HG03196 (cell line): ENCODE results near the gene PPIF.

Experiments used
- ATAC-seq: cut with Tn5 transposase; IDR thresholded peaks from one replicate; pipeline ENCODE4 v1.9.1; 2021; ENCODE audit not compliant: unreplicated experiment

Gene PPIF

GRCh38 chr10:79399223-79399831, 52.1 kb downstream of the PPIF start:
- ATAC-seq = no peak

- peak; percentile 62 for ATAC-seq
These were observed 53.1 kb downstream of the PPIF start for GRCh38 chr10:79400146-79401004.

GRCh38 chr10:79401015-79401921, 54.0 kb downstream of the PPIF start:
- no peak for ATAC-seq

GRCh38 chr10:79402625-79402946, 55.3 kb downstream of the PPIF start:
- no peak for ATAC-seq

- ATAC-seq = no peak
These were observed 55.7 kb downstream of the PPIF start for GRCh38 chr10:79402951-79403350.

GRCh38 chr10:79403441-79404230, 56.4 kb downstream of the PPIF start:
- ATAC-seq = no peak

GRCh38 chr10:79404231-79404609, 57.0 kb downstream of the PPIF start:
- ATAC-seq = no peak

- ATAC-seq = no peak
These were observed 57.4 kb downstream of the PPIF start for GRCh38 chr10:79404690-79405131.
